GM19397 (cell line): ENCODE results near the gene IPO5.
"Not testable (repeated sequence)": the region's sequence is repeated elsewhere in the genome, so short reads cannot be mapped to it uniquely, and the experiment has no call there.

Experiments used
- ATAC-seq: cut with Tn5 transposase; IDR thresholded peaks from one replicate; pipeline ENCODE4 v1.9.1; 2021; ENCODE audit warnings: mild to moderate bottlenecking, moderate library complexity; ENCODE audit not compliant: unreplicated experiment

Gene IPO5

GRCh38 chr13:97948041-97948440 is 5.4 kb upstream of the IPO5 start:
- no peak for ATAC-seq

GRCh38 chr13:97949316-97949715 is 4.2 kb upstream of the IPO5 start:
- not testable (repeated sequence) for ATAC-seq

GRCh38 chr13:97951376-97951775 is 2.1 kb upstream of the IPO5 start:
- ATAC-seq, result no peak

- ATAC-seq, result peak; percentile 66
Observed at GRCh38 chr13:97952831-97953230, 644 bp upstream of the IPO5 start.

- no peak for ATAC-seq
Observed at GRCh38 chr13:97961340-97961739, 7.9 kb downstream of the IPO5 start.

- ATAC-seq, result no peak
Observed at GRCh38 chr13:97962887-97963286, 9.4 kb downstream of the IPO5 start.

- ATAC-seq, result no peak
Observed at GRCh38 chr13:97967226-97967625, 13.8 kb downstream of the IPO5 start.

GRCh38 chr13:97967948-97968347 is 14.5 kb downstream of the IPO5 start:
- no peak for ATAC-seq

- ATAC-seq, result no peak
Observed at GRCh38 chr13:97971519-97971918, 18.0 kb downstream of the IPO5 start.

- no peak for ATAC-seq
Observed at GRCh38 chr13:97974773-97975172, 21.3 kb downstream of the IPO5 start.

GRCh38 chr13:97975280-97975847 is 21.9 kb downstream of the IPO5 start:
- ATAC-seq, result no peak

- peak; percentile 92 for ATAC-seq
Observed at GRCh38 chr13:97975848-97976609, 22.6 kb downstream of the IPO5 start.

GRCh38 chr13:97976610-97977521 is 23.4 kb downstream of the IPO5 start:
- peak; percentile 40 for ATAC-seq

- ATAC-seq, result no peak
Observed at GRCh38 chr13:97977982-97978381, 24.5 kb downstream of the IPO5 start.

- no peak for ATAC-seq
Observed at GRCh38 chr13:97978651-97979050, 25.2 kb downstream of the IPO5 start.

- ATAC-seq, result no peak
Observed at GRCh38 chr13:97979051-97979450, 25.6 kb downstream of the IPO5 start.

GRCh38 chr13:97979556-97979955 is 26.1 kb downstream of the IPO5 start:
- no peak for ATAC-seq

GRCh38 chr13:97982286-97982685 is 28.8 kb downstream of the IPO5 start:
- no peak for ATAC-seq

GRCh38 chr13:97986835-97987234 is 33.4 kb downstream of the IPO5 start:
- ATAC-seq, result peak; percentile 95

GRCh38 chr13:97999653-98000052 is 46.2 kb downstream of the IPO5 start:
- no peak for ATAC-seq

GRCh38 chr13:98004107-98004506 is 50.6 kb downstream of the IPO5 start:
- no peak for ATAC-seq

GRCh38 chr13:98004997-98005396 is 51.5 kb downstream of the IPO5 start:
- not testable (repeated sequence) for ATAC-seq
